ENCODE results near the gene DPP4.

Gene DPP4

DNA sequence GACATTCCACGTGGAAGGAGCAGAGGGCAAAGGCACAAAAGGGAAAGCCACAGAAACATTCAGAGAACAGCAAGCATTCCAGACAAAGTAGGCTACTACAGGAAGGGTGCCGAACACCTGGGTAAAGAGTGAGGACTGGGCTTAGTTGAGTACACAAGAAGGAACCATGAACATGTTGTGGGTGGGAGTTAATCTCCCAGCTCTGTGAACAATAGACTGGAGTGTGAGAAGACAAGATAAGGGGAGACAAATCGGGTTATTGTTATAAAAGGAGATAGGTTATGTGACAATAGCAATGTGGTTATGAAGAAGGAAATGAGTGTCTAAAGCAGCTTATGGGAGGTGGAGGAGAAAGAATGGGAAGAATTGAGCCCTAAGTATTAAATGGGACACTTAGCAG is 70.0 kb downstream of the DPP4 start:
- Histone ChIP-seq H3K27ac (ENCODE audit: low read depth, low read length) (no peak overlapping the region), H3K4me1 (ENCODE audit: control insufficient read depth, insufficient read depth, low read length, unreplicated experiment) (peaks cover 12% of the 10 kb centered on the region), H3K4me3 (ENCODE audit: low read depth, low read length) (no peak overlapping the region), H3K27me3 (ENCODE audit: insufficient read depth, low read length) (no peaks in the 10 kb centered on the region), H2AFZ (ENCODE audit: low read length, unreplicated experiment) (no peak overlapping the region), H3K79me2 (ENCODE audit: control insufficient read depth, insufficient read depth, low read length, unreplicated experiment) (no peaks in the 10 kb centered on the region), H3K36me3 (ENCODE audit: insufficient read depth, low read length) (peaks cover 4% of the 10 kb centered on the region; the same call in 1 of the 2 replicates)

DNA sequence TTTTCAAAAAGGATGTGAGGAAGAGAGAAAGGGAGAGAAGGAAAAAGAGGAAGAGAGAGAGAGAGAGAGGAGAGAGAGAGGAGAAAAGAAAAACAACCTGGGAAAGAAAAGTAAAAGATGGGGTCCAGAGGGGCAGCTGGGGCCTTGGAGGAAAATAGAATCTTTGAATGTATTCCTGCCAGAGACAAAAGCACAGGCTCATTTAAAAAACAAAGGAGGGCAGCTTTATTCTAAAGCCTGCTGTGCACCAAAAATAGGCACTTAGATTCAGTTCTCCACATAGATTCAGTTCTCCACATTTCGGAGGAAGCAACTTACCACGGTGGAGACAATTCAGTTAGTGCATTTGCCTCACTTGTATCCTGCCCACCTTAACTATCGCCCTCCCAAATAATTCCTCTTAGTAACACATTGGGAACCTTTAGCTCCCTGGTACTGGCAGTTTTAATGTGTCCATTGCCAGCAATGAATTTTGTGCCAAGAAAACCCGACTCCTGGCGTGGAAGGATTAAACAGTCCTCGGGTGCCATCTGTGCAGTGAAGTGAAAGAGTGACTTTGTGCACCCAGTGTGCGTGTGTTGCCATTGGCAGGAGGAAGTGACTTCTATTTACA is 71.3 kb downstream of the DPP4 start:
- Histone ChIP-seq H3K36me3 (ENCODE audit: insufficient read depth, low read length) (peaks cover 4% of the 10 kb centered on the region; the same call in 1 of the 2 replicates), H3K27ac (ENCODE audit: low read depth, low read length) (no peak overlapping the region), H3K79me2 (ENCODE audit: control insufficient read depth, insufficient read depth, low read length, unreplicated experiment) (no peaks in the 10 kb centered on the region), H3K4me3 (ENCODE audit: low read depth, low read length) (no peak overlapping the region), H2AFZ (ENCODE audit: low read length, unreplicated experiment) (no peak overlapping the region), H3K4me1 (ENCODE audit: control insufficient read depth, insufficient read depth, low read length, unreplicated experiment) (peaks cover 1% of the 10 kb centered on the region), H3K27me3 (ENCODE audit: insufficient read depth, low read length) (no peaks in the 10 kb centered on the region)

DNA sequence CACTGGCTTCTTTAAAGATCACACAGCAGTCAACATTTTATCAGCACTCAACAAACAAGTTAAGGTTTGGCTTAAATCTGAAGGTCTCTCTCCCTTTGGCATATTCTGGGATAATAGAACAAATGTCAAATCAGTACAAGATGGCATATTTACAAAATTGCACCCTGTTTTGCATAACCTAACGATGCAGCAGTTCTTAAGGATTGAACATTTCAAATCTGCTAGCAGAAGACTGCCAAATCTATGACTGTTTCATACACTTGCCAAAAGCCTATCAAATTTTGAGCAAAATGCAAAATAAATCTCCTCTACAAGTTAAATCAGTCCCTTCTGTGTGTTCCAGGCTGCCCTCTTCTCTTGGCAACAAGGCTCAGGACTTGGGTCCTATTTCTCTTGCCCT is 73.6 kb downstream of the DPP4 start:
- Histone ChIP-seq H3K27me3 (ENCODE audit: insufficient read depth, low read length) (no peaks in the 10 kb centered on the region), H2AFZ (ENCODE audit: low read length, unreplicated experiment) (no peak overlapping the region), H3K4me3 (ENCODE audit: low read depth, low read length) (no peak overlapping the region), H3K79me2 (ENCODE audit: control insufficient read depth, insufficient read depth, low read length, unreplicated experiment) (no peaks in the 10 kb centered on the region), H3K27ac (ENCODE audit: low read depth, low read length) (no peak overlapping the region), H3K4me1 (ENCODE audit: control insufficient read depth, insufficient read depth, low read length, unreplicated experiment) (no peaks in the 10 kb centered on the region), H3K36me3 (ENCODE audit: insufficient read depth, low read length) (peaks cover 4% of the 10 kb centered on the region; the same call in 1 of the 2 replicates)

DNA sequence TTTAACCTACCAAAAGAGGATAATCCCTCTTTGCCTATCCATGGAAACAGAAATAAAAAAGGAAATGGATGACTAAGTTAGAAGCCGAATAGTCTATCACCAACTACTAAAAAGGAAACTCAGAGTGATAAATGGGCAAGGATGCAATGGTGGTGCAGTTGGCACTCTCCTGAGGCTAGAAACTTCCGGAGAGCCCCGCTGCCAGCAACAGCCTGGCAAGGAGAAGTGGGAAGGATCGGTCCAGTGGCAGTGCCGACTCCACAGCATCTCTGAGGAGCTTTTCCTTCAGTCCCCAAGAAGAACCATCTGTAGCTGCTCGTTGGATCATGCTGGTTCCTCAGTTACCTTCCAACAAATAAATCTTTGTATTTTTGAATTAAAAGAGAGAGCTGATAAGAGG is 74.7 kb downstream of the DPP4 start:
- Histone ChIP-seq H3K27ac (ENCODE audit: low read depth, low read length) (no peak overlapping the region), H3K4me1 (ENCODE audit: control insufficient read depth, insufficient read depth, low read length, unreplicated experiment) (peaks cover 4% of the 10 kb centered on the region), H3K79me2 (ENCODE audit: control insufficient read depth, insufficient read depth, low read length, unreplicated experiment) (no peaks in the 10 kb centered on the region), H2AFZ (ENCODE audit: low read length, unreplicated experiment) (no peak overlapping the region), H3K36me3 (ENCODE audit: insufficient read depth, low read length) (peaks cover 4% of the 10 kb centered on the region; the same call in 1 of the 2 replicates), H3K27me3 (ENCODE audit: insufficient read depth, low read length) (no peaks in the 10 kb centered on the region), H3K4me3 (ENCODE audit: low read depth, low read length) (no peak overlapping the region)

DNA sequence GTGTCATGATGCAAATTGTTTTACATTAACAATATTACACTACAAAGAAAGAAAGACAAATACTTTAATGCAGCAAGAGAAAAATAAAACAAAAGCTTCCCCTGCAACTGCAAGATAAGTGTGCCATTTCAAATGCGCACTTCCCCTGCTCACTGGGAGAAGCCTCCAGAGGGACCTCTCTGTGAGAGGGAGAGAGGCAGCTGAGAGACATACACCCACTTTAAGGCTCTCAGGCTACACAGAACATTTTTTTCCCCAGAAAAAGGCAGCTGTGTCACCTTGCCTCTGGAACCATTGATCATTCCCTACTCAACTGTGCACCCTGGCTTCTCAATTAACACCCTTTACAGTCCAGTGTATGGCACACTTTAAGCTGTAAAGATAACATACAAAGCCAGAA is 75.2 kb downstream of the DPP4 start:
- Histone ChIP-seq H2AFZ (ENCODE audit: low read length, unreplicated experiment) (no peak overlapping the region), H3K79me2 (ENCODE audit: control insufficient read depth, insufficient read depth, low read length, unreplicated experiment) (no peaks in the 10 kb centered on the region), H3K4me3 (ENCODE audit: low read depth, low read length) (no peak overlapping the region), H3K36me3 (ENCODE audit: insufficient read depth, low read length) (peaks cover 4% of the 10 kb centered on the region; the same call in 1 of the 2 replicates), H3K27me3 (ENCODE audit: insufficient read depth, low read length) (no peaks in the 10 kb centered on the region), H3K4me1 (ENCODE audit: control insufficient read depth, insufficient read depth, low read length, unreplicated experiment) (peaks cover 7% of the 10 kb centered on the region), H3K27ac (ENCODE audit: low read depth, low read length) (no peak overlapping the region)

DNA sequence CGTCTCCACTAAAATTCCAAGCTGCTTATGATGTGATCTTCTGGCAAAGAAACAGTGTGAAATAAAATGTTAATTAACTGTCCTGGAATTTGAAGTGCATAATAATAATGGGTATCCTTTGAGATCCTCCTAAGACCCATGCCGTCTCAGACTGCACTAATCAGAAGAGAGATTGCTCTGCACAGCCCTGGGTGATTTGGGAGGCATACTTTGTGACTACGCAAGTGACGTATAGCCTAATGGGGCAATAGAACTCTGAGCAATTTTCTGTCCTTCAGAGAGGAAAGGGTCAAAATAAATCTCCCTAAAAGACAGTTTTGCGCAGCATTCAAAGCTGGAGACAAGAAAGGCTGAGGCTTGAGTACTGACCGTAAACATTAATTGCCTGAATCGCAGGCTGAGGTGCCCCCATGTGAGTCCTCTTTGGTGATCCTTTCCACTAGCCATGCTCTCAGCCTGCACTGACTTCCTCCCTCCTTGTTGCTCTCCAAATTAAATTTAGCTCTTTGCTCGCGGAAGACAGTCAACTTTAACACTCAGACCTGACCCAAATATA is 76.0 kb downstream of the DPP4 start:
- no peaks in the 10 kb centered on the region for H3K27me3 ChIP-seq (ENCODE audit: insufficient read depth, low read length)
- no peak overlapping the region for H3K27ac ChIP-seq (ENCODE audit: low read depth, low read length)
- H2AFZ ChIP-seq (ENCODE audit: low read length, unreplicated experiment): no peak overlapping the region
- no peaks in the 10 kb centered on the region for H3K79me2 ChIP-seq (ENCODE audit: control insufficient read depth, insufficient read depth, low read length, unreplicated experiment)
- H3K4me3 ChIP-seq (ENCODE audit: low read depth, low read length): no peak overlapping the region
- peaks cover 7% of the 10 kb centered on the region for H3K4me1 ChIP-seq (ENCODE audit: control insufficient read depth, insufficient read depth, low read length, unreplicated experiment)
- no peaks in the 10 kb centered on the region; the same call in 1 of the 2 replicates for H3K36me3 ChIP-seq (ENCODE audit: insufficient read depth, low read length)

DNA sequence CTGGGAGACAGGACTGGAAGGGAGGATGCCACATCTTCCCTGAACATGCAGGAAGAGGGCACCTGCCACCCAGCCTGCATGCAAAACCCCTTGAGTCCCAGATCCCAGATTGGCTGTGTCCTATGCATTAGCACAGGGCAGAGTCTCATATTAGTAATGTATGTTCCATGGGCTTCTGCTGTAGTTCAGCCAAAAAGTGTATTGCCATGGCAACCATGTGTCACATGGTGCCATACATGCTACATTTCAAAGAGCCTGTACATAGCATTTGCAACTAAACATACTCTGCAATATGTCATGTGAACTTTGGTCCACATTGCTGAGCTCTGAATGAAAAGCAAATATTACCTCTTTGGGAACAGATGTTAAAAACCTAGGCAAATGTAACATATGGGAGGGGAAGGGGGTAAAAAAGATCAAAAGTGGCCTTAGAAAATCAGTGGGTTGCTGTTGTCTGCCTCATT is 78.4 kb downstream of the DPP4 start:
- Histone ChIP-seq H3K36me3 (ENCODE audit: insufficient read depth, low read length) (no peaks in the 10 kb centered on the region; the same call in 1 of the 2 replicates), H3K27ac (ENCODE audit: low read depth, low read length) (no peak overlapping the region), H3K27me3 (ENCODE audit: insufficient read depth, low read length) (no peaks in the 10 kb centered on the region), H3K79me2 (ENCODE audit: control insufficient read depth, insufficient read depth, low read length, unreplicated experiment) (no peaks in the 10 kb centered on the region), H3K4me3 (ENCODE audit: low read depth, low read length) (no peak overlapping the region), H3K4me1 (ENCODE audit: control insufficient read depth, insufficient read depth, low read length, unreplicated experiment) (peaks cover 12% of the 10 kb centered on the region), H2AFZ (ENCODE audit: low read length, unreplicated experiment) (no peak overlapping the region)

DNA sequence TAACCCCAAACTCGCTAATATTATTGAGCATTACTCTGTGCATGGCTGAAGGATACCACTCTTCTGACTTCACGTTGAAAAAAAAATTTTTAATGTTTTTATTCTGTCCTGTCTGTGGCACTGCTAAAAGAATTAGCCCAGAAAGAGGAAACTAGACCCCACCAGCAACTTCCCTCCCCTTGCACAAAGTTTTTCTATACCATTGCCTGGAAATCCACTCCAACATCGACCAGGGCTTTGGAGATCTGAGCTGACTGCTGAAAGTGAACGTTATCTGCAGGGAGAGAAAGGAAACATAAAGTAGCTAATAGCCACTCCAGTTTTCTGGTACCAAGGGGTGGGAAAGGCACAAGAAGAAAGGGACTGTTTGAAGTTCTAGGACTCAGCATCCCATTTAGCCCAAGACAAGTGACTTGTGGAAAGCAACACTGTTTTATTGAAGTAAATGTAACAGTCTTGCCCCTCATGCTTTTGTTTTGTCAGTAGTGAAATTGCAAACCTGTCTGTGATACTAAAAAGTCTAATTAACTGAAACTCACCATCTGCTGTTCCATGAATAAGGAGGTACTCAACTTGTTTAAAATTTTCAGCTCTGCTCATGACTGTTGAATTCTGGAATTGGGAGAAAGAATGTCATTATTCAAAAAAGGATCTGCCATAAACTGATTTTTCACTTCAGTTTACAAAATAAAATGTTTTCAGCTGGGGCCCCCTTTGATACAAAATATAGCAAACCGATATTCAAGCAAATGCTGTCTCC is 79.1 kb downstream of the DPP4 start:
- H3K27ac ChIP-seq (ENCODE audit: low read depth, low read length): no peak overlapping the region
- no peaks in the 10 kb centered on the region for H3K27me3 ChIP-seq (ENCODE audit: insufficient read depth, low read length)
- H3K36me3 ChIP-seq (ENCODE audit: insufficient read depth, low read length): no peaks in the 10 kb centered on the region; the same call in 1 of the 2 replicates
- H3K4me1 ChIP-seq (ENCODE audit: control insufficient read depth, insufficient read depth, low read length, unreplicated experiment): peaks cover 13% of the 10 kb centered on the region
- peak overlapping the region; percentile 23 for H3K4me3 ChIP-seq (ENCODE audit: low read depth, low read length)
- H2AFZ ChIP-seq (ENCODE audit: low read length, unreplicated experiment): no peak overlapping the region
- no peaks in the 10 kb centered on the region for H3K79me2 ChIP-seq (ENCODE audit: control insufficient read depth, insufficient read depth, low read length, unreplicated experiment)

DNA sequence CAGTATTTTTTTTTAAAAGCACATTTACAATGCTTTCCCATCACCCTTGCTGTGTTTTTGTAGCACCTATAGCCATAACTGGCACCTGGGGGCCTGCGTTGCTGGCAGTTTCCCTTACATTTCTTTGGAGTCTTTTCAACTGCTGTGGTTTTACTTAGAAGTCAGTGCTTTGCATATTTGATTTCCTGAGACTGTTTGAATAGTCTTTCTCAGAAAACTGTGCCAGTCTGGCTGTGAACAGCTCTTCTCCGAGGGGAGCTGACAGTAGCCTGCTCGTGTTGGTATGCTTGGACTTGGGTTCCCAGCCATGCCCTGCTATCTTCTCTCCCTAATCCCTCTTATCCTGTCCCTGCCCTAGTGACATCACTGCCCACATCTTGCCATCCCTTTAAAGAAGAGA is 81.5 kb downstream of the DPP4 start:
- no peaks in the 10 kb centered on the region for H3K36me3 ChIP-seq (ENCODE audit: insufficient read depth, low read length)
- H3K4me1 ChIP-seq (ENCODE audit: control insufficient read depth, insufficient read depth, low read length, unreplicated experiment): peaks cover 13% of the 10 kb centered on the region
- no peak overlapping the region for H2AFZ ChIP-seq (ENCODE audit: low read length, unreplicated experiment)
- H3K79me2 ChIP-seq (ENCODE audit: control insufficient read depth, insufficient read depth, low read length, unreplicated experiment): no peaks in the 10 kb centered on the region
- no peak overlapping the region for H3K27ac ChIP-seq (ENCODE audit: low read depth, low read length)
- H3K27me3 ChIP-seq (ENCODE audit: insufficient read depth, low read length): no peaks in the 10 kb centered on the region
- H3K4me3 ChIP-seq (ENCODE audit: low read depth, low read length): no peak overlapping the region

DNA sequence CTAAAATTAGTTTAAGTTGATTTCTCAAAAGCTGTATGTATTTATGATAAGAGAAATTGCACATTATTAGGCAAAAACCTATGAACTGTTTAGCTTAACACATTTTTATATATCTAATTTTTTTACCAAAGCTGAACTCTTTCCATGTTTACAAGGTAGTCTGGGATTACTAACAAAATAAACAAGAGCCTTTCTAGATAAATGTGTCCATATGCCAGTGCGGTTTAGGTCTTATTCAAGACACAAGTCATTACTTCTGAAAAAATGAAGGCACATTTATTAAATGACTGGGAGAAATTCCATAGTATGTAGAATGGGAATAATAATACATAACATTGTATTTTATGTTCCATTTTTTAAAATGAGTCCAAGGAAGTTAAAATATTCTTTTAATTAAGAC is 82.0 kb downstream of the DPP4 start:
- no peak overlapping the region for H2AFZ ChIP-seq (ENCODE audit: low read length, unreplicated experiment)
- no peak overlapping the region for H3K4me3 ChIP-seq (ENCODE audit: low read depth, low read length)
- H3K27ac ChIP-seq (ENCODE audit: low read depth, low read length): no peak overlapping the region
- H3K79me2 ChIP-seq (ENCODE audit: control insufficient read depth, insufficient read depth, low read length, unreplicated experiment): no peaks in the 10 kb centered on the region
- peaks cover 13% of the 10 kb centered on the region for H3K4me1 ChIP-seq (ENCODE audit: control insufficient read depth, insufficient read depth, low read length, unreplicated experiment)
- no peaks in the 10 kb centered on the region for H3K36me3 ChIP-seq (ENCODE audit: insufficient read depth, low read length)
- H3K27me3 ChIP-seq (ENCODE audit: insufficient read depth, low read length): no peaks in the 10 kb centered on the region
